HL-60 (cell line): ENCODE data around the gene CD58.

Source experiments
- DNase-seq, 2 experiments: peaks; one replicate each; pipeline ENCODE4 v3.0.0-alpha.2; 2010 to 2020; ENCODE audit warnings: low read depth in 1 of 2, low spot score in 1 of 2
- H3K27ac ChIP-seq: fragments of 250-450 bp; sonication (Bioruptor Pico); replicated peaks from 2 replicates; pipeline ENCODE4 v1.5.1; 2020; ENCODE audit warnings: mild to moderate bottlenecking, moderate library complexity
- H3K27me3 ChIP-seq: fragments of 250-450 bp; sonication (Bioruptor Pico); 2 replicates; pipeline ENCODE4 v1.5.1; 2021; ENCODE audit warnings: mild to moderate bottlenecking, moderate library complexity; ENCODE audit not compliant: insufficient read depth, poor library complexity, severe bottlenecking
- H3K4me3 ChIP-seq: replicated peaks from 2 replicates; pipeline ENCODE4 v1.5.1; 2011; ENCODE audit warnings: mild to moderate bottlenecking, control low read depth, low read length; ENCODE audit not compliant: insufficient read depth
- CTCF ChIP-seq: IDR thresholded peaks from one replicate; pipeline ENCODE4 v1.5.1; 2011; ENCODE audit warnings: low read length, control low read depth, inconsistent platforms; ENCODE audit not compliant: insufficient read depth
- GABPA ChIP-seq: IDR thresholded peaks from 2 replicates; pipeline ENCODE4 v1.6.1; 2012; ENCODE audit warnings: low read depth
- POLR2AphosphoS5 ChIP-seq: IDR thresholded peaks from 2 replicates; pipeline ENCODE4 v1.6.1; 2012; ENCODE audit warnings: low read depth
- REST ChIP-seq: IDR thresholded peaks from 2 replicates; pipeline ENCODE4 v1.6.1; 2012; ENCODE audit warnings: low read depth; ENCODE audit not compliant: insufficient replicate concordance
- SPI1 ChIP-seq: IDR thresholded peaks from 2 replicates; pipeline ENCODE4 v1.6.1; 2012; ENCODE audit warnings: low read depth, mild to moderate bottlenecking, borderline replicate concordance

CD58 gene

GRCh38 chr1:116554924-116555323 lies 15.9 kb downstream of the CD58 start:
- Histone ChIP-seq H3K4me3 (no peak overlapping the region), H3K27me3 (no peaks in the 10 kb centered on the region), H3K27ac (no peak overlapping the region)
- TF ChIP-seq POLR2AphosphoS5 (no peak), GABPA (no peak), CTCF (no peak), REST (no peak), SPI1 (no peak)
- DNase-seq, result no peak

GRCh38 chr1:116553386-116554115 lies 17.3 kb downstream of the CD58 start:
- DNase-seq, result no peak
- H3K4me3 ChIP-seq, result no peak overlapping the region
- TF ChIP-seq POLR2AphosphoS5, result no peak
- TF ChIP-seq GABPA, result no peak
- H3K27ac ChIP-seq, result no peak overlapping the region
- H3K27me3 ChIP-seq, result no peaks in the 10 kb centered on the region

GRCh38 chr1:116546354-116546977 lies 24.4 kb downstream of the CD58 start:
- DNase-seq, result no peak
- Histone ChIP-seq H3K27ac (no peak overlapping the region), H3K4me3 (no peak overlapping the region), H3K27me3 (no peaks in the 10 kb centered on the region)
- TF ChIP-seq CTCF (no peak), GABPA (no peak), POLR2AphosphoS5 (no peak), REST (no peak), SPI1 (no peak)

GRCh38 chr1:116545359-116545705 lies 25.5 kb downstream of the CD58 start:
- H3K4me3 ChIP-seq, result no peak overlapping the region
- H3K27me3 ChIP-seq, result no peaks in the 10 kb centered on the region
- H3K27ac ChIP-seq, result no peak overlapping the region; the same call in 1 of the 2 replicates

More at GRCh38 chr1:116545359-116545705, 25.5 kb downstream of the CD58 start:
- TF ChIP-seq SPI1, result no peak
- no peak for TF ChIP-seq CTCF
- TF ChIP-seq REST, result no peak
- TF ChIP-seq POLR2AphosphoS5, result no peak
- DNase-seq, result no peak
